HepG2 (cell line): ENCODE results near the gene TUBB3. TPM values are rescaled to one million over a fixed set of nuclear protein-coding genes. Genes with fewer than 3 reads are reported as not detected.

Source experiments
- CBFB ChIP-seq: sonication (generic); formaldehyde crosslinking; IDR thresholded peaks from 2 replicates; pipeline ENCODE4 v1.4.0; 2020; ENCODE audit warnings: missing genetic modification reagents
- CHD4 ChIP-seq: fragments of 200-600 bp; sonication (generic); IDR thresholded peaks from 2 replicates; pipeline ENCODE4 v1.7.0; 2017; ENCODE audit warnings: mild to moderate bottlenecking, low read length, borderline replicate concordance
- GATA4 ChIP-seq: sonication (generic); IDR thresholded peaks from 2 replicates; pipeline ENCODE4 v1.6.1; 2016; ENCODE audit warnings: antibody characterized with exemption, low read depth, borderline replicate concordance
- ISX ChIP-seq: sonication (generic); formaldehyde crosslinking; conservative IDR thresholded peaks from 2 replicates; pipeline ENCODE4 v1.5.0; 2020; ENCODE audit warnings: missing genetic modification reagents
- JDP2 ChIP-seq: sonication (generic); formaldehyde crosslinking; IDR thresholded peaks from 2 replicates; pipeline ENCODE4 v1.8.1; 2022; ENCODE audit warnings: missing genetic modification reagents, borderline replicate concordance
- JUND ChIP-seq: sonication (generic); formaldehyde crosslinking; IDR thresholded peaks from 2 replicates; pipeline ENCODE4 v1.8.0; 2022; ENCODE audit warnings: mild to moderate bottlenecking, missing genetic modification reagents
- RAD21 ChIP-seq: fragments of 450-650 bp; formaldehyde crosslinking; IDR thresholded peaks from 2 replicates; pipeline ENCODE4 v1.5.0; 2020; ENCODE audit warnings: mild to moderate bottlenecking
- YEATS2 ChIP-seq: sonication (generic); formaldehyde crosslinking; IDR thresholded peaks from 2 replicates; pipeline ENCODE4 v1.4.0; 2020; ENCODE audit warnings: missing genetic modification reagents, borderline replicate concordance
- ZFP41 ChIP-seq: sonication (generic); formaldehyde crosslinking; IDR thresholded peaks from 2 replicates; pipeline ENCODE4 v1.4.0; 2020; ENCODE audit warnings: mild to moderate bottlenecking, missing genetic modification reagents, borderline replicate concordance
- ZNF747 ChIP-seq: sonication (generic); formaldehyde crosslinking; IDR thresholded peaks from 2 replicates; pipeline ENCODE4 v1.8.1; 2023; ENCODE audit warnings: missing genetic modification reagents, mild to moderate bottlenecking, borderline replicate concordance
- ZNF782 ChIP-seq: sonication (generic); formaldehyde crosslinking; IDR thresholded peaks from 2 replicates; pipeline ENCODE4 v1.4.0; 2020; ENCODE audit warnings: missing genetic modification reagents, mild to moderate bottlenecking, borderline replicate concordance
- polyA plus RNA-seq, 8 experiments: library from polyadenylated mRNA; depleted of rRNA in 3 of 8; stranded (reverse) in 7 of 8; unstranded in 1 of 8; fragments of >200 nt; fragmentation: Illumina TruSeq in 4 of 8; extraction: Trizol in 4 of 8; gene quantifications; 2 replicates each; pipeline versions ENCODE4 v1.2.1 to v1.2.3, GENCODE V29; 2011 to 2016; ENCODE audit warnings: low read depth in 4 of 8, missing spikeins in 1 of 8, mixed read lengths in 1 of 8; ENCODE audit not compliant: insufficient read depth in 1 of 8
- total RNA-seq, 5 experiments: library from RNA; depleted of rRNA; stranded (reverse); fragments of >200 nt; fragmentation: Illumina TruSeq; extraction: Trizol; gene quantifications; 2 replicates each; pipeline ENCODE4 v1.2.3, GENCODE V29; 2016; ENCODE audit warnings: low read depth in 1 of 5
- TF ChIP-seq, protein P1 (sequence below): sonication (generic); formaldehyde crosslinking; IDR thresholded peaks from 2 replicates; pipeline ENCODE4 v1.4.0; 2020; ENCODE audit warnings: missing genetic modification reagents
- TF ChIP-seq, protein P2 (sequence below): sonication (generic); formaldehyde crosslinking; IDR thresholded peaks from 2 replicates; pipeline ENCODE4 v1.4.0; 2020; ENCODE audit warnings: missing genetic modification reagents, borderline replicate concordance
- TF ChIP-seq, protein P3 (sequence below): sonication (generic); formaldehyde crosslinking; IDR thresholded peaks from 2 replicates; pipeline ENCODE4 v1.4.0; 2020; ENCODE audit warnings: missing genetic modification reagents
- TF ChIP-seq, protein P4 (sequence below): sonication (generic); formaldehyde crosslinking; conservative IDR thresholded peaks from 2 replicates; pipeline ENCODE4 v1.4.0; 2020; ENCODE audit warnings: missing genetic modification reagents
- TF ChIP-seq, protein P5 (sequence below): sonication (generic); formaldehyde crosslinking; IDR thresholded peaks from 2 replicates; pipeline ENCODE4 v1.8.0; 2022; ENCODE audit warnings: mild to moderate bottlenecking, missing genetic modification reagents; ENCODE audit not compliant: insufficient replicate concordance

Gene TUBB3
- total and polyA plus RNA-seq, 2 of the 13 experiments (the other 11 are each of a cell fraction or from before 2014, with no cell fraction given) = 110 to 185 TPM

DNA sequence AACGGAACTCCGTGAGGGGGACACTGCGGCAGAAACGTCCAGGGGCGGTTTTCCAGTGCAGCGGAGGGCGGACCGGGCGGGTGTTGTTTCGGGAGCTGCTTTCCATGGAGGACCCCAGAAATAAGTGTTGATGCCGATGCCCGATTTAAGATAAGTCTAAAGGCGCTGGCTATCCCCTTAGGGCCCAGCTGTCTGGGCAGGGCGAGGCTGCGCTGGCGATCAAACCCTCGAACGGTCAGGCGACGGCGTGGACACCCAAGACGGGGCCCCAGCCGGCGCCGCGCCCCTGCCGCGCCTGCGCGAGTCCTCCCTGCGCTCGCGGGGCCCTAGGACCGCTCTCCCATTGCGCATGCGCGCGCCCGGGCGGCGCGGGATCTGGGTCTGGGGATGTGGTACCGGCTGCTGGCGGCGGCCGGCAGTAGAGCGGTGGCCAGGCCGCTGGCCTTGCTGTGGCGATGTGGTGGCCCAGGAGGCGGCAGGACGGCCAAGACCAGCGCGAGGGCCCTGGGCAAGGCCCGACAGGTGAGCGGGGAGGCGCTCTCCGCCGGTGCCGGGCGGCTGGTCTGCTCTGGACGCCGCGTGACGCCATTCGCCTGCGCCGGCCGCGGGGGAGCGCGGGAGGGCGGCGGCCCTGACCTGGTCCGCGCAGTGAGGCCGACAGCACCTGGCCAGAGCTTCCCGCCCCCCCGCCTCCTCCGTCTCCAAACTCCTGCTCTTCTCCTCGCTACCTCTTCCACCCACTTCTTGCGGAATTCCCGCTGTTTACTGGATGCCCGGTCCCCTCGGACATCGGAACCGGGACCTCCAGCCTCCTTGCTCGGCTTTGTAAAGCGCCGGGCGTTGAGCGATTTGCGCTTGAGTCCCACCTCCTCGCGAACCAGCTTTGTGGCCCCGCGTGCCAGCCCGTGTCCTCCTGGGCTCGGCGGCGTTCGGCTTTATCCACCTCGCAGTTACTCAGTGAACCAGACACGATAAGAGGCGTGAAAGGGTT is 49.4 kb downstream of the TUBB3 start (continued):
- TF ChIP-seq, protein P1, sequence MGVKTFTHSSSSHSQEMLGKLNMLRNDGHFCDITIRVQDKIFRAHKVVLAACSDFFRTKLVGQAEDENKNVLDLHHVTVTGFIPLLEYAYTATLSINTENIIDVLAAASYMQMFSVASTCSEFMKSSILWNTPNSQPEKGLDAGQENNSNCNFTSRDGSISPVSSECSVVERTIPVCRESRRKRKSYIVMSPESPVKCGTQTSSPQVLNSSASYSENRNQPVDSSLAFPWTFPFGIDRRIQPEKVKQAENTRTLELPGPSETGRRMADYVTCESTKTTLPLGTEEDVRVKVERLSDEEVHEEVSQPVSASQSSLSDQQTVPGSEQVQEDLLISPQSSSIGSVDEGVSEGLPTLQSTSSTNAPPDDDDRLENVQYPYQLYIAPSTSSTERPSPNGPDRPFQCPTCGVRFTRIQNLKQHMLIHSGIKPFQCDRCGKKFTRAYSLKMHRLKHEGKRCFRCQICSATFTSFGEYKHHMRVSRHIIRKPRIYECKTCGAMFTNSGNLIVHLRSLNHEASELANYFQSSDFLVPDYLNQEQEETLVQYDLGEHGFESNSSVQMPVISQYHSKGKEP (CRISPR knock-in tag) = peak; percentile 89; the same call in 1 of the 2 replicates
- TF ChIP-seq CHD4 (no peak), JDP2 (no peak), RAD21 (CRISPR knock-in tag) (peak; percentile 64; the same call in 1 of the 2 replicates), ISX (CRISPR knock-in tag) (no peak; the same call in 1 of the 2 replicates), ZNF782 (CRISPR knock-in tag) (peak; percentile 83; the same call in 1 of the 2 replicates), CBFB (peak; percentile 25), ZNF747 (no peak; the same call in 1 of the 2 replicates), GATA4 (peak; percentile 64; the same call in 1 of the 2 replicates), ZFP41 (CRISPR knock-in tag) (no peak), JUND (CRISPR knock-in tag) (no peak), YEATS2 (CRISPR knock-in tag) (peak; percentile 89)
- TF ChIP-seq, protein P2, sequence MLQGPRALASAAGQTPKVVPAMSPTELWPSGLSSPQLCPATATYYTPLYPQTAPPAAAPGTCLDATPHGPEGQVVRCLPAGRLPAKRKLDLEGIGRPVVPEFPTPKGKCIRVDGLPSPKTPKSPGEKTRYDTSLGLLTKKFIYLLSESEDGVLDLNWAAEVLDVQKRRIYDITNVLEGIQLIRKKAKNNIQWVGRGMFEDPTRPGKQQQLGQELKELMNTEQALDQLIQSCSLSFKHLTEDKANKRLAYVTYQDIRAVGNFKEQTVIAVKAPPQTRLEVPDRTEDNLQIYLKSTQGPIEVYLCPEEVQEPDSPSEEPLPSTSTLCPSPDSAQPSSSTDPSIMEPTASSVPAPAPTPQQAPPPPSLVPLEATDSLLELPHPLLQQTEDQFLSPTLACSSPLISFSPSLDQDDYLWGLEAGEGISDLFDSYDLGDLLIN (CRISPR knock-in tag) = peak; percentile 47; the same call in 1 of the 2 replicates
- TF ChIP-seq, protein P3, sequence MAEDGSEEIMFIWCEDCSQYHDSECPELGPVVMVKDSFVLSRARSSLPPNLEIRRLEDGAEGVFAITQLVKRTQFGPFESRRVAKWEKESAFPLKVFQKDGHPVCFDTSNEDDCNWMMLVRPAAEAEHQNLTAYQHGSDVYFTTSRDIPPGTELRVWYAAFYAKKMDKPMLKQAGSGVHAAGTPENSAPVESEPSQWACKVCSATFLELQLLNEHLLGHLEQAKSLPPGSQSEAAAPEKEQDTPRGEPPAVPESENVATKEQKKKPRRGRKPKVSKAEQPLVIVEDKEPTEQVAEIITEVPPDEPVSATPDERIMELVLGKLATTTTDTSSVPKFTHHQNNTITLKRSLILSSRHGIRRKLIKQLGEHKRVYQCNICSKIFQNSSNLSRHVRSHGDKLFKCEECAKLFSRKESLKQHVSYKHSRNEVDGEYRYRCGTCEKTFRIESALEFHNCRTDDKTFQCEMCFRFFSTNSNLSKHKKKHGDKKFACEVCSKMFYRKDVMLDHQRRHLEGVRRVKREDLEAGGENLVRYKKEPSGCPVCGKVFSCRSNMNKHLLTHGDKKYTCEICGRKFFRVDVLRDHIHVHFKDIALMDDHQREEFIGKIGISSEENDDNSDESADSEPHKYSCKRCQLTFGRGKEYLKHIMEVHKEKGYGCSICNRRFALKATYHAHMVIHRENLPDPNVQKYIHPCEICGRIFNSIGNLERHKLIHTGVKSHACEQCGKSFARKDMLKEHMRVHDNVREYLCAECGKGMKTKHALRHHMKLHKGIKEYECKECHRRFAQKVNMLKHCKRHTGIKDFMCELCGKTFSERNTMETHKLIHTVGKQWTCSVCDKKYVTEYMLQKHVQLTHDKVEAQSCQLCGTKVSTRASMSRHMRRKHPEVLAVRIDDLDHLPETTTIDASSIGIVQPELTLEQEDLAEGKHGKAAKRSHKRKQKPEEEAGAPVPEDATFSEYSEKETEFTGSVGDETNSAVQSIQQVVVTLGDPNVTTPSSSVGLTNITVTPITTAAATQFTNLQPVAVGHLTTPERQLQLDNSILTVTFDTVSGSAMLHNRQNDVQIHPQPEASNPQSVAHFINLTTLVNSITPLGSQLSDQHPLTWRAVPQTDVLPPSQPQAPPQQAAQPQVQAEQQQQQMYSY (CRISPR knock-in tag) = peak; percentile 78
- TF ChIP-seq, protein P4, sequence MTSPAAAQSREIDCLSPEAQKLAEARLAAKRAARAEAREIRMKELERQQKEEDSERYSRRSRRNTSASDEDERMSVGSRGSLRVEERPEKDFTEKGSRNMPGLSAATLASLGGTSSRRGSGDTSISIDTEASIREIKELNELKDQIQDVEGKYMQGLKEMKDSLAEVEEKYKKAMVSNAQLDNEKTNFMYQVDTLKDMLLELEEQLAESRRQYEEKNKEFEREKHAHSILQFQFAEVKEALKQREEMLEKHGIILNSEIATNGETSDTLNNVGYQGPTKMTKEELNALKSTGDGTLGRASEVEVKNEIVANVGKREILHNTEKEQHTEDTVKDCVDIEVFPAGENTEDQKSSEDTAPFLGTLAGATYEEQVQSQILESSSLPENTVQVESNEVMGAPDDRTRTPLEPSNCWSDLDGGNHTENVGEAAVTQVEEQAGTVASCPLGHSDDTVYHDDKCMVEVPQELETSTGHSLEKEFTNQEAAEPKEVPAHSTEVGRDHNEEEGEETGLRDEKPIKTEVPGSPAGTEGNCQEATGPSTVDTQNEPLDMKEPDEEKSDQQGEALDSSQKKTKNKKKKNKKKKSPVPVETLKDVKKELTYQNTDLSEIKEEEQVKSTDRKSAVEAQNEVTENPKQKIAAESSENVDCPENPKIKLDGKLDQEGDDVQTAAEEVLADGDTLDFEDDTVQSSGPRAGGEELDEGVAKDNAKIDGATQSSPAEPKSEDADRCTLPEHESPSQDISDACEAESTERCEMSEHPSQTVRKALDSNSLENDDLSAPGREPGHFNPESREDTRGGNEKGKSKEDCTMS (CRISPR knock-in tag) = peak; percentile 25; the same call in 1 of the 2 replicates
- TF ChIP-seq, protein P5, sequence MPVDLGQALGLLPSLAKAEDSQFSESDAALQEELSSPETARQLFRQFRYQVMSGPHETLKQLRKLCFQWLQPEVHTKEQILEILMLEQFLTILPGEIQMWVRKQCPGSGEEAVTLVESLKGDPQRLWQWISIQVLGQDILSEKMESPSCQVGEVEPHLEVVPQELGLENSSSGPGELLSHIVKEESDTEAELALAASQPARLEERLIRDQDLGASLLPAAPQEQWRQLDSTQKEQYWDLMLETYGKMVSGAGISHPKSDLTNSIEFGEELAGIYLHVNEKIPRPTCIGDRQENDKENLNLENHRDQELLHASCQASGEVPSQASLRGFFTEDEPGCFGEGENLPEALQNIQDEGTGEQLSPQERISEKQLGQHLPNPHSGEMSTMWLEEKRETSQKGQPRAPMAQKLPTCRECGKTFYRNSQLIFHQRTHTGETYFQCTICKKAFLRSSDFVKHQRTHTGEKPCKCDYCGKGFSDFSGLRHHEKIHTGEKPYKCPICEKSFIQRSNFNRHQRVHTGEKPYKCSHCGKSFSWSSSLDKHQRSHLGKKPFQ (CRISPR knock-in tag) = peak; percentile 89
